ENCODE results near the gene PTPRK.
"Not testable (repeated sequence)": the region's sequence is repeated elsewhere in the genome, so short reads cannot be mapped to it uniquely, and the experiment has no call there.

The PTPRK gene

DNA sequence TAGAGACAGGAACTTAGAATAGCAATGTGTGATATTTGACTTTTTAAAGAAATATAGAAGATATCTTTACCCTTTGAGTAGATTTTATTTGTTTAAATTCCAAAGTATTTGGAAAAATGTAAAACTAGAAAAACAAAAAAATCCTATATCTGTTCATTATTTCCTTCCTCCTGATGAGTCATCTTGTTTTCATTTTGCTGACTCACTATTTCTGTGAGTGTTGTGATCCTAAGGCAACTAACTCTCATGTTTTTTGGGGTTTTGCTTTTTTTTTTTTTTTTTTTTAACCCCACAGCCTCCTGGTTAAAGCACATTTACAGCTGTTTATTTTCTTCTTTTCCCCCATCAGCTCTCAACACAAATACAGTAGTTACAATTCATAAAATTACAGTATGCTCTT, 581.7 kb downstream of the PTPRK start:
- no peak for DNase-seq

- DNase-seq: no peak
These were observed 582.7 kb downstream of the PTPRK start for GRCh38 chr6:127937747-127938146.

DNA sequence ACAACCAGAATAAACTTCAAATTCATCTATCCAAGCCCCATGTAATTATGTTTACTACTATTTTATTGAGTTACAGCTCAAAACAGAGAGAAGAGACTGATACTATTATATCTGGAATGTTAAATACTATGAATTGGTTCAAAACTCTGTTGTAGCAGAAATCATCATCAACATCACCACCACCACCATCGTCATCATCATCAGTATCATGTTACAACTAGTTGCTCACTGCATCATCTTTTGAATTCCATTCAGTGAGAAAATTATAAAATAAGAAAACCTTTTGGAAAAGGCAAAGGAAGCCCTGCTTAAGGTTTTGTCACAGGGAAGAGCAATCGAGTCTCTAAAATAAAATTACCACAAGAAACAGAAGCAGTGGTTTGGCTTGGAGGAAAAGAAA, 583.3 kb downstream of the PTPRK start:
- DNase-seq: no peak

GRCh38 chr6:127934956-127935355, 585.4 kb downstream of the PTPRK start:
- DNase-seq: no peak

DNA sequence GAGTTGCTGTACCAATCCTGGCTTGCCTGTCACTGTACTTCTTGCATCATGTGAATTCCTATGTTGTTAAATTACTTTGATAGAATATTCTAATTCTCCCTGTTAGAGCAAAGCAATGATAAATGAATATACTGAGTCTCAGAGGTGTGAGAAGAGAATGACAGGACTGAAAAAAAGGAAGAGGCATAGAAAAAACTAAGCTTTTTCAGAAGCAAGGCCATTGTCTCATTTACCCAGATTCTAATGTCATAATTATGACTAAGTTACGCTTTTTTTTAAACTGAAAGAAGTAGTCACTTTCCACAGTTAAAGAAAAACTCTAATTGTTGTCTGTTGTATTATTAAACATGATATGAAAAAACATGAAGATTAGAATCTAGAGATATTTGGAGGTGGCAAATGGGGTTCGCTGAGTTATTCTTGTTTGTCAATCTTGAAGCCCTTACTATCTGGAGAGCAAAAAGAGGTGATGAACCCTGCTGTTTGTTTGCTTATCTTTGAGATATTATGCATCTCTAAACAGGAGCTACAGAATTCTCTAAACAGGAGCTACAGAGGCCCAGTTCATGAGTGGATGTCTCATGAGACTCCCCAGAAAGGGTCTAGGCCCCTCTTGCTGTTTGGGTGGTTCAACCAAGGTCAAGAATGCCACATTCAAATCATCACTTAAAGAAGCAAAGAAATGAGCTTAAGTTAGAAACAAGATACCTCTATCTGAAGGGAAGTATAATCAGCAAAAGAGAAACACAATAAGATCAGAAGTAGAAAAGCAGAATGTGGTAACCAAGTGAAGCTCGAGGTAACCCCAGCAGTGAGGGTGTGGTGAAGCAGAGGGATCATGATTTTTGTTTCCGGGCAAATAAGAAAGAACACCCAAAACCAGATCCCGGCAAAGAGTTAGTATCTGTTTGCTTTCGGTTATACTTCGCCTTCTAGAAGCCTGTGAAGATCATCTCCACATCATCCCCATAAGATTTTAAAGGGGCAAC, 586.3 kb downstream of the PTPRK start:
- peak; percentile 44 for DNase-seq

DNA sequence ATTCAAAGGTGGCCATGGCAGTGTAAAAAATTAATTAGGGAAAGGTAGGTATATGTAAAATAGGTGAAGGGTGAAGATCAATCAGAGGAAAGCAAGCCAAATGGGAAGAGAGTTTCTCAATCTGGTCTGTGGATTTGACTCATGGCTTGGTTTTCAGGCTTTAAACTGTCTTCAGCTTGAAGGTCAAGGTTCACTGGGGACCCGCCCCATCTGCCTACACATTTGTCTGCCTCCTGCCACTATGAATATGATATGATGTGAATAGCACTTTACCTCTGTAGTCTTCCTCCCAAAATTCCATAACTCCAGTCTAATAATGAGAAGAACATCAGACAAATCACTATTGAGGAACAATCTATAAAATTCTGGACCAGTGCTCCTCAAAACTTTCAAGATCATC, 587.3 kb downstream of the PTPRK start:
- DNase-seq: no peak

DNA sequence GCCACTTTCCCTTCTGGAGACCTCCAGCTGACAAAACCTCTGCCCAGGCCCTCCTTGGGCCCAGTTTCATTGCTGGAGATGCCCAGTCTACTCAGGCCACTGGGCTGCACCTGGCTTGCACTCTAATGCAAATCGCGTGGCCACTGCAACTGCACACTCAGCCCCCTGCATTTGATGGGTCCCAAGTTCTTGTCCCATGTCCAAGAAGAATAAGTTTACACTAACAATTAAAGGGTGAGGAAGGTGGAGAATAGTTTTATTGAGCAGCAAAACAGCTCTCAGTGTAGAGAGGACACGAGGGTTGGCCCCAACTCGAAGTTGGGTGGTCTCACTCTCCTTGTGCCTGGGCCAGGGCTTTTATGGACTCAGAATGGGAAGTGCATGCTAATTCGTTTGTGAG, 587.7 kb downstream of the PTPRK start:
- DNase-seq: no peak

DNA sequence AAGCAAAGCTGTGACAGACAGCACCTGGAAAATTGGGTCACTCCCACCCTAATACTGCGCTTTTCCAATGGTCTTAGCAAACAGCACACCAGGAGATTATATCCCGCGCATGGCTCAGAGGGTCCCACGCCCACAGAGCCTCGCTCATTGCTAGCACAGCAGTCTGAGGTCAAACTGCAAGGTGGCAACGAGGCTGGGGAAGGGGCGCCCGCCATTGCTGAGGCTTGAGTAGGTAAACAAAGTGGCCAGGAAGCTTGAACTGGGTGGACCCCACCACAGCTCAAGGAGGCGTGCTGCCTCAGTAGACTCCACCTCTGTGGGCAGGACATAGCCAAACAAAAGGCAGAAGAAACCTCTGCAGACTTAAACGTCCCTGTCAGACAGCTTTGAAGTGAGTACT, 594.0 kb downstream of the PTPRK start:
- not testable (repeated sequence) for DNase-seq

DNA sequence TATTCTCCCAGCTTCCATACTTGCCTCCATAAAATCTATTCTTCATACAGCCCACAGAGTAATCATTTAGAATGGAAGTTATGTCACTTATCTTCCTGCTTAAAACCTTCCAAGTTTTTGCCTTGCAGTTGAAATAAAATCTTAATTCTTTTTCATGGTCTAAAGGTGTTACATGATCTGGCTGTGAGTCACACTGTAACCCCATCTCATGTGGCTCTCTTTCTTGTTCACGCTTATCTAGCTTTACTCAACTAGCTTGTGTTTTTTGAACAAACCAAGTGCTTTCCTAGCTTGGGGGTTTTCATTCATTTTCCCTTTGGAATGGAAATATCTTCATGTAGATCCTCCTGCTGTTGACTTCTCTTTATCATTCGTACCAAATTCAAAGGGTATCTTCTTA, 596.0 kb downstream of the PTPRK start:
- no peak for DNase-seq

- no peak for DNase-seq
These were observed 596.4 kb downstream of the PTPRK start for GRCh38 chr6:127924031-127924430.

DNA sequence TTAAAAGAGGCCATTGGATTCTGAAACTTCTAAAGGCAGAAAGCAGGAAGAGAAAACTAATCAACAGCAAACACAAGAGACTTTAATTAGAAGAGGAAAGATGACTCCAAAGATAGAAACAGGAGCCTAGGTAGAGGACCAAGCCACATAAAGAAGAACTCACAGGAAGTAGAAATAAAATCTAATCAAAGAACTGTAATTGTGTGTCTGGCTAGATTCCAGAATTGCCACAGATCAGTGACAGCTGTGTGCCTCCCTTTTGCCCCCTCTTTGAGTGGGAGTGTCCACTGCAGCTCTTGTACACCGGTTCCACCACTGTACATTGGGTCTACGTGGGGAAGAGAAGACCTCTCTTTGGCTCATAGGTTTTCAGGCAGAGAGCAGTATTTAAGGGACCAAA, 597.3 kb downstream of the PTPRK start:
- no peak for DNase-seq

GRCh38 chr6:127921982-127922381, 598.4 kb downstream of the PTPRK start:
- DNase-seq: no peak

- no peak for DNase-seq
These were observed 599.6 kb downstream of the PTPRK start for GRCh38 chr6:127920804-127921203.
